C4-2B (cell line): ENCODE data around the gene UPF2.

Source experiments
- ZFX ChIP-seq: fragments of 450-650 bp; IDR thresholded peaks from 2 replicates; pipeline ENCODE4 v1.6.1; 2017
- TF ChIP-seq, protein P1 (sequence below): fragments of 450-650 bp; conservative IDR thresholded peaks from 2 replicates; pipeline ENCODE4 v1.5.1; 2017; ENCODE audit warnings: mild to moderate bottlenecking

- TF ChIP-seq, protein P1, sequence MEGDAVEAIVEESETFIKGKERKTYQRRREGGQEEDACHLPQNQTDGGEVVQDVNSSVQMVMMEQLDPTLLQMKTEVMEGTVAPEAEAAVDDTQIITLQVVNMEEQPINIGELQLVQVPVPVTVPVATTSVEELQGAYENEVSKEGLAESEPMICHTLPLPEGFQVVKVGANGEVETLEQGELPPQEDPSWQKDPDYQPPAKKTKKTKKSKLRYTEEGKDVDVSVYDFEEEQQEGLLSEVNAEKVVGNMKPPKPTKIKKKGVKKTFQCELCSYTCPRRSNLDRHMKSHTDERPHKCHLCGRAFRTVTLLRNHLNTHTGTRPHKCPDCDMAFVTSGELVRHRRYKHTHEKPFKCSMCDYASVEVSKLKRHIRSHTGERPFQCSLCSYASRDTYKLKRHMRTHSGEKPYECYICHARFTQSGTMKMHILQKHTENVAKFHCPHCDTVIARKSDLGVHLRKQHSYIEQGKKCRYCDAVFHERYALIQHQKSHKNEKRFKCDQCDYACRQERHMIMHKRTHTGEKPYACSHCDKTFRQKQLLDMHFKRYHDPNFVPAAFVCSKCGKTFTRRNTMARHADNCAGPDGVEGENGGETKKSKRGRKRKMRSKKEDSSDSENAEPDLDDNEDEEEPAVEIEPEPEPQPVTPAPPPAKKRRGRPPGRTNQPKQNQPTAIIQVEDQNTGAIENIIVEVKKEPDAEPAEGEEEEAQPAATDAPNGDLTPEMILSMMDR = no peak
- TF ChIP-seq ZFX = no peak
Observed at GRCh38 chr10:11933577-11934223, 108.9 kb downstream of the UPF2 start.
